Central memory CD8-positive, alpha-beta T cell (primary cell): ENCODE data around the gene ZNF799.
"Not testable (repeated sequence)": the region's sequence is repeated elsewhere in the genome, so short reads cannot be mapped to it uniquely, and the experiment has no call there.

Experiments
- ATAC-seq: fragments of 150-1000 bp; cut with Tn5 transposase; replicated peaks from 2 replicates; pipeline ENCODE4 v1.10.0; 2022; ENCODE audit warnings: mild to moderate bottlenecking, moderate FRiP score, moderate number of reproducible peaks; ENCODE audit not compliant: poor library complexity, severe bottlenecking; ENCODE audit errors: extremely low read depth
- DNase-seq, 2 donors: peaks; one replicate each; pipeline ENCODE4 v3.0.0; 2021; ENCODE audit warnings: low spot score in 2 of 2
- H3K27ac Mint-ChIP-seq: one replicate; pipeline ENCODE4 v1.8.0; 2022; ENCODE audit warnings: low read depth, mild to moderate bottlenecking, moderate library complexity, mixed read lengths
- H3K27me3 Mint-ChIP-seq: one replicate; pipeline ENCODE4 v1.8.0; 2022; ENCODE audit warnings: mixed read lengths
- H3K36me3 Mint-ChIP-seq: one replicate; pipeline ENCODE4 v1.8.0; 2022; ENCODE audit warnings: mild to moderate bottlenecking, moderate library complexity, mixed read lengths; ENCODE audit not compliant: insufficient read depth
- H3K4me1 Mint-ChIP-seq: one replicate; pipeline ENCODE4 v1.8.0; 2022; ENCODE audit warnings: mixed read lengths
- H3K4me3 Mint-ChIP-seq: one replicate; pipeline ENCODE4 v1.8.0; 2022; ENCODE audit warnings: mild to moderate bottlenecking, moderate library complexity, mixed read lengths
- H3K9me3 Mint-ChIP-seq: one replicate; pipeline ENCODE4 v1.8.0; 2022; ENCODE audit warnings: mixed read lengths

ZNF799 gene

GRCh38 chr19:12400633-12401502, at the start of gene ZNF799:
Gene ZNF799 (minus strand): TSS chr19:12401271. CDS start chr19:12401070, 201 bp downstream.
- Mint-ChIP-seq H3K36me3 (peaks cover 13% of the 10 kb centered on the region), H3K27ac (peak within 1 kb of the TSS; percentile 91), H3K9me3 (no peaks in the 10 kb centered on the region), H3K4me1 (peaks cover 28% of the 10 kb centered on the region), H3K4me3 (peak within 1 kb of the TSS; percentile 93), H3K27me3 (no peaks in the 10 kb centered on the region)
- DNase-seq: peak; percentile 52 to 60
- peak; percentile 93 for ATAC-seq

GRCh38 chr19:12450844-12451243, 49.8 kb upstream of the ZNF799 start:
- Mint-ChIP-seq H3K4me1 (no peaks in the 10 kb centered on the region), H3K9me3 (peaks cover 21% of the 10 kb centered on the region), H3K36me3 (peaks cover 1% of the 10 kb centered on the region), H3K27me3 (no peaks in the 10 kb centered on the region), H3K27ac (no peak overlapping the region), H3K4me3 (no peak overlapping the region)
- DNase-seq: no peak
- ATAC-seq: no peak

- peaks cover 29% of the 10 kb centered on the region for H3K9me3 Mint-ChIP-seq
- ATAC-seq (no peak), DNase-seq (no peak)
- no peaks in the 10 kb centered on the region for H3K27me3 Mint-ChIP-seq
- no peak overlapping the region for H3K27ac Mint-ChIP-seq
- H3K36me3 Mint-ChIP-seq: peaks cover 1% of the 10 kb centered on the region
- no peaks in the 10 kb centered on the region for H3K4me1 Mint-ChIP-seq
- H3K4me3 Mint-ChIP-seq: no peak overlapping the region
Measured at GRCh38 chr19:12448808-12449207, 47.7 kb upstream of the ZNF799 start.

- no peaks in the 10 kb centered on the region for H3K27me3 Mint-ChIP-seq
- peak within 1 kb of the TSS; percentile 94 for H3K27ac Mint-ChIP-seq
- ATAC-seq: peak; percentile 98
- H3K9me3 Mint-ChIP-seq: peaks cover 8% of the 10 kb centered on the region
- H3K4me1 Mint-ChIP-seq: peaks cover 10% of the 10 kb centered on the region
- peak; percentile 98 to 100 for DNase-seq
- H3K36me3 Mint-ChIP-seq: peaks cover 7% of the 10 kb centered on the region
- H3K4me3 Mint-ChIP-seq: peak within 1 kb of the TSS; percentile 99
Measured at GRCh38 chr19:12440541-12441316, 39.7 kb upstream of the ZNF799 start, which contains the start of gene ZNF443. Gene ZNF443 (minus strand): TSS chr19:12441021. CDS start chr19:12440914, 107 bp downstream.

- not testable (repeated sequence) for H3K9me3 Mint-ChIP-seq, H3K36me3 Mint-ChIP-seq, H3K27me3 Mint-ChIP-seq, DNase-seq
- Mint-ChIP-seq H3K4me3 (peak overlapping the region; percentile 99), H3K27ac (peak overlapping the region; percentile 94), H3K4me1 (peaks cover 10% of the 10 kb centered on the region)
- peak; percentile 17 for ATAC-seq
Measured at GRCh38 chr19:12439686-12440540, 38.8 kb upstream of the ZNF799 start.

DNA sequence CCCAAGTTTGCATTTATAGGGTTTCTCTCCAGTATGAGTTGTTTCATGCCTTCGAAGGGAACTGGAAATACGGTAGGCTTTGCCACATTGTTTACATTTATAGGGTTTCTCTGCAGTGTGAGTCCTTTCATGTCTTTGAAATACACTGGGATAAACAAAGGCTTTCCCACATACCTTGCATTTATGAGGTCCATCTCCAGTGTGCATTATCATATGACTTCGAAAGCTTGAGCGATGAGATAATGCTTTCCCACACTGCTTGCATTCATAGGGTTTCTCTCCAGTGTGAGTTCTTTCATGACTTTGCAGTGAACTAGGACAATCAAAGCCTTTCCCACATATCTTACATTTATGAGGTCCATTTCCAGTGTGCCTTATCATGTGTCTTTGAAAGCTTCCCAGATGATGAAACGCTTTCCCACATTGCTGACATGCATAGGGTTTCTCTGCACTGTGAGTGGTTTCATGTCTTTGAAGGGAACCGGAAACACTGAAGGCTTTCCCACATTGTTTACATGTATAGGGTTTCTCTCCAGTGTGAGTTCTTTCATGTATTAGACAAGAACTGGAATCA, 29.7 kb upstream of the ZNF799 start:
- not testable (repeated sequence) for DNase-seq, H3K4me3 Mint-ChIP-seq, H3K27ac Mint-ChIP-seq, H3K27me3 Mint-ChIP-seq, H3K4me1 Mint-ChIP-seq, ATAC-seq
- peaks cover 19% of the 10 kb centered on the region for H3K36me3 Mint-ChIP-seq
- H3K9me3 Mint-ChIP-seq: peaks cover 11% of the 10 kb centered on the region

GRCh38 chr19:12425888-12426274, 24.8 kb upstream of the ZNF799 start:
- Mint-ChIP-seq H3K27ac (no peak overlapping the region), H3K36me3 (peaks cover 6% of the 10 kb centered on the region), H3K4me1 (no peaks in the 10 kb centered on the region), H3K9me3 (peaks cover 2% of the 10 kb centered on the region), H3K27me3 (no peaks in the 10 kb centered on the region), H3K4me3 (no peak overlapping the region)
- no peak for ATAC-seq
- DNase-seq: no peak

DNA sequence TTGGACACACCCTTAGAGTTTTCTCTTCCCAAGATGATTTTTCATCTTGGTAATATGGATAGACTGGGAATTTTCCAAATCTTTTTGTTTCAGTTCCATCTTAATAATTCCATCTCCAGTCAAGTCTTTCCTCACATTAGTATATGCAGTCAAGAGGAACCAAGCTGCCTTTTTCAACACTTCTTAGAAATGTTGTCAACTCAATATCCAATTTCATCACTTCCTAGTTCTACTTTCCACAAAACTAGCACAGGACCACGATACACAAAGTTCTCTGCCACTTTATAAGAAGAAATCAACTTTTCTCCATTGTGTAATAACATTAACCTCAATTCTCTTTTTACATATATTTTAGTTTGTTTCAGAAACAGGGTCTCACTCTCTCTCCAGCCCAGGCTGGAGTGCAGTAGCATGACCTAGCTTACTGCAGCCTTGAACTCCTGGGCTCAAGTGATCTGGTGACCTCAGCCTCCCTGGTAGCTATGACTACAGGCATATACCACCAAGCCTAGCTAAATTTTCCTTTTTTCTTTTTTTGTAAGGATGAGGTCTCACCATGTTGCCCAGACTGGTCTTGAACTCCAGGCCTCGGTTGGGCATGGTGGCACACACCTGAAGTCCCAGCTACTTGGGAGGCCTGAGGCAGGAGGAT, 24.3 kb upstream of the ZNF799 start:
- no peak for DNase-seq
- Mint-ChIP-seq H3K9me3 (no peaks in the 10 kb centered on the region), H3K27me3 (no peaks in the 10 kb centered on the region), H3K4me1 (no peaks in the 10 kb centered on the region), H3K36me3 (peaks cover 3% of the 10 kb centered on the region), H3K4me3 (no peak overlapping the region), H3K27ac (no peak overlapping the region)
- ATAC-seq: no peak

DNA sequence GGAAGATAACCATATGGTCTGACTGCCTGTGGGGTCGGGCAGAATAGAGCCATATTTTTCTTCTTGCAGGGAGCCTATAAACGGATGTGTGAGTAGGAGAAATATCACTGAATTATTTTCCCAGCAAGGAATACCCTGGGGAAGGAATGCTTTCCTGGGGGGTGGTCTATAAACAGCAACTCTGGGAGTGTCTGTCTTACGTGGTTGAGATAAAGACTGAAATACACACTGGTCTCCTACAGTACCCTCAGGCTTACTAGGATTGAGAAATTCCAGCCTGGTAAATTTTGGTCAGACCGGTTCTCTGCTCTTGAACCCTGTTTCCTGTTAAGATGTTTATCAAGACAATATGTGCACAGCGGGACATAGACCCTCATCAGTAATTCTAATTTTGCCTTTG, 16.2 kb upstream of the ZNF799 start:
- H3K9me3 Mint-ChIP-seq, ATAC-seq, H3K27me3 Mint-ChIP-seq, H3K27ac Mint-ChIP-seq, DNase-seq, H3K4me1 Mint-ChIP-seq, H3K4me3 Mint-ChIP-seq, H3K36me3 Mint-ChIP-seq: not testable (repeated sequence)

DNA sequence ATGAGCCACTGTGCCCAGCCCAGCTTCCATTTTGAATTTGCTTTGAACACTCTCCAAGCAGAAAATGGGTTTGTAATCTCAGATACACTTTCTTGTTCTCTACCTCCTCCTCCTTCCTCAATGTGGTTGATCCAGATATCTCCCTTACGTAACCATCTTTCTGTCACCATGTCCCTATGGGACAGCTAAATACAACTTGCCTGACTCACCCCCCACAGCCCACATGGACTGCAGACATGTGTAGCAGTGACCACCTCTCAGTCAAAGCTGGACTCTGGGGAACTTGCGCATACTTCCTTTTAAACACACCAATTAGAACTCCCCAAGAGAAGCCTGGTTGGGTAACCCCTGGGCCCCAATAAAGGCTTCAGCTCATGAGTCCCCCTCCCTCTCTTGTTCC, 10.8 kb upstream of the ZNF799 start:
- ATAC-seq: no peak
- Mint-ChIP-seq H3K4me3 (no peak overlapping the region), H3K4me1 (no peaks in the 10 kb centered on the region), H3K27me3 (no peaks in the 10 kb centered on the region), H3K36me3 (no peaks in the 10 kb centered on the region), H3K27ac (no peak overlapping the region), H3K9me3 (peaks cover 8% of the 10 kb centered on the region)
- no peak for DNase-seq

GRCh38 chr19:12399901-12400632, 1.0 kb downstream of the ZNF799 start:
- peak; percentile 52 for ATAC-seq

More at GRCh38 chr19:12399901-12400632, 1.0 kb downstream of the ZNF799 start:
- Mint-ChIP-seq H3K36me3 (peaks cover 13% of the 10 kb centered on the region), H3K4me1 (peaks cover 33% of the 10 kb centered on the region), H3K27ac (peak overlapping the region; percentile 91), H3K4me3 (peak overlapping the region; percentile 93)
- not testable (repeated sequence) for H3K27me3 Mint-ChIP-seq, H3K9me3 Mint-ChIP-seq, DNase-seq
